A549 (cell line): ENCODE data around the gene GSK3B.

Experiments
- CTCF ChIP-seq: fragments of >200 bp; sonication (Bioruptor Twin); formaldehyde crosslinking; IDR thresholded peaks from 3 replicates; pipeline ENCODE4 v1.5.1; 2016
- EHMT2 ChIP-seq: fragments of 200-600 bp; sonication (generic); IDR thresholded peaks from 2 replicates; pipeline ENCODE4 v1.6.1; 2016; ENCODE audit warnings: antibody characterized with exemption, low read depth, mild to moderate bottlenecking, moderate library complexity
- EP300 ChIP-seq, 2 experiments: fragments of >200 bp; sonication (Bioruptor Twin); formaldehyde crosslinking; IDR thresholded peaks; 2 replicates in 1 of 2; 3 replicates in 1 of 2; pipeline ENCODE4 v1.6.1; 2016 to 2017
- KDM1A ChIP-seq: fragments of 200-600 bp; sonication (generic); IDR thresholded peaks from 2 replicates; pipeline ENCODE4 v1.6.1; 2016; ENCODE audit warnings: low read depth, mild to moderate bottlenecking
- MAFK ChIP-seq: fragments of 450-650 bp; IDR thresholded peaks from 2 replicates; pipeline ENCODE4 v1.6.1; 2014; ENCODE audit not compliant: partially characterized antibody
- MAZ ChIP-seq: fragments of 150-350 bp; IDR thresholded peaks from 2 replicates; pipeline ENCODE4 v1.6.1; 2014; ENCODE audit warnings: antibody characterized with exemption, low read depth, low read length, borderline replicate concordance
- POLR2A ChIP-seq: IDR thresholded peaks from 2 replicates; pipeline ENCODE4 v1.6.1; 2012; ENCODE audit warnings: mild to moderate bottlenecking, low read length
- SMC3 ChIP-seq: fragments of >200 bp; sonication (Bioruptor Twin); formaldehyde crosslinking; IDR thresholded peaks from 3 replicates; pipeline ENCODE4 v1.6.1; 2018; ENCODE audit warnings: inconsistent platforms

GRCh38 chr3:119859728-119860127 is 234.5 kb downstream of the GSK3B start:
- no peak for TF ChIP-seq MAFK
- TF ChIP-seq KDM1A: no peak
- TF ChIP-seq POLR2A: no peak
- no peak for TF ChIP-seq EP300 (IDR thresholded peaks at IDR 0.05)
- TF ChIP-seq SMC3: no peak
- no peak for TF ChIP-seq EHMT2
- TF ChIP-seq CTCF: no peak
- no peak for TF ChIP-seq MAZ
